ENCODE data around the gene TYSND1. TPM values are rescaled to one million over a fixed set of nuclear protein-coding genes. Genes with fewer than 3 reads are reported as not detected.

The TYSND1 gene
- polyA plus RNA-seq, 3 donors = 8.6 to 11.2 (median 11.2) TPM

DNA sequence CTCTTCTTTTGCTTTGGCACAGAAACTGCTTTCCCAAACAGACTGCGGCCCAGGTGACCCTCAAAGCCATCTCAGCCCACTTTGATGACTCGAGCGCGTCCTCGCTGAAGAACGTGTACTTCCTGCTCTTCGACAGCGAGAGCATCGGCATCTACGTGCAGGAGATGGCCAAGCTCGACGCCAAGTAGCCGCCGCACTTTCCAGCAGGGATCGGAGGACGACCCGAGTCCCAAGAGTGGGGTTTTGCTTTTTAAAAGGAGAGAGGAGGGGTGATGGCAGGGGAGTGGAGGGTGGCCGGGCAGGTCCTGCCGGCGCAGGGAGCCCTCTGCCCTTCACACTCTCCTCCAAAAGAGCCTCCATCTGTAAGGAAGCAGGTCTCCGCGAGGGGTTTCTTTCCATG, 35.0 kb downstream of the TYSND1 start:
- H3K9me3 ChIP-seq (replicated peaks in 1 of 2; ENCODE audit: control insufficient read depth in 1 of 2, insufficient read depth in 1 of 2, low read length in 2 of 2) = no peaks in the 10 kb centered on the region
- peaks cover 0 to 3% (median 0%) of the 10 kb centered on the region in 7 donors for H3K9me3 Mint-ChIP-seq
- H3K4me1 ChIP-seq (ENCODE audit: control insufficient read depth in 1 of 2, insufficient read depth in 2 of 2, low read length in 2 of 2) = peaks cover 0 to 6% of the 10 kb centered on the region in 2 donors
- H2AFZ ChIP-seq (ENCODE audit: insufficient read depth, low read depth, low read length, poor library complexity, severe bottlenecking) = no peak overlapping the region
- H3K9ac ChIP-seq (ENCODE audit: insufficient read depth, low read length, poor library complexity, severe bottlenecking) = no peak overlapping the region
- H3K4me3 Mint-ChIP-seq = no peak overlapping the region
- H4K20me1 ChIP-seq (ENCODE audit: insufficient read depth, low read length) = no peaks in the 10 kb centered on the region
- no peaks in the 10 kb centered on the region for H3K27me3 ChIP-seq (ENCODE audit: control insufficient read depth in 2 of 2, insufficient read depth in 2 of 2, low read length in 2 of 2)
- no peaks in the 10 kb centered on the region for H3K36me3 ChIP-seq (replicated peaks in 1 of 2; ENCODE audit: control insufficient read depth in 1 of 2, insufficient read depth in 2 of 2, low read length in 2 of 2)
- peaks cover 14% of the 10 kb centered on the region for H3K4me1 Mint-ChIP-seq
- no peak overlapping the region for H3K4me2 ChIP-seq (replicated peaks; ENCODE audit: extremely low read depth, low read length, poor library complexity, severe bottlenecking)
- H3K36me3 Mint-ChIP-seq = peaks cover 7 to 30% of the 10 kb centered on the region in 2 donors
- H3K27ac ChIP-seq (ENCODE audit: low read depth in 1 of 2, low read length in 2 of 2) = peak overlapping the region in 1 of 2 donors; percentile 31
- no peak for DNase-seq
- no peaks in the 10 kb centered on the region for H3K79me2 ChIP-seq (ENCODE audit: insufficient read depth, low read length)
- peaks cover 0 to 1% (median 1%) of the 10 kb centered on the region in 3 donors for H3K27me3 Mint-ChIP-seq (ENCODE audit: low read depth in 3 of 3)
- intact Hi-C loops (cut with micrococcal nuclease) = no loop called here
- peak overlapping the region in 1 of 7 donors; percentile 60 for H3K27ac Mint-ChIP-seq
- no peak overlapping the region for H3K4me3 ChIP-seq (replicated peaks in 1 of 3; ENCODE audit: low read depth in 2 of 3, low read length in 3 of 3)
- TF ChIP-seq, protein P1, sequence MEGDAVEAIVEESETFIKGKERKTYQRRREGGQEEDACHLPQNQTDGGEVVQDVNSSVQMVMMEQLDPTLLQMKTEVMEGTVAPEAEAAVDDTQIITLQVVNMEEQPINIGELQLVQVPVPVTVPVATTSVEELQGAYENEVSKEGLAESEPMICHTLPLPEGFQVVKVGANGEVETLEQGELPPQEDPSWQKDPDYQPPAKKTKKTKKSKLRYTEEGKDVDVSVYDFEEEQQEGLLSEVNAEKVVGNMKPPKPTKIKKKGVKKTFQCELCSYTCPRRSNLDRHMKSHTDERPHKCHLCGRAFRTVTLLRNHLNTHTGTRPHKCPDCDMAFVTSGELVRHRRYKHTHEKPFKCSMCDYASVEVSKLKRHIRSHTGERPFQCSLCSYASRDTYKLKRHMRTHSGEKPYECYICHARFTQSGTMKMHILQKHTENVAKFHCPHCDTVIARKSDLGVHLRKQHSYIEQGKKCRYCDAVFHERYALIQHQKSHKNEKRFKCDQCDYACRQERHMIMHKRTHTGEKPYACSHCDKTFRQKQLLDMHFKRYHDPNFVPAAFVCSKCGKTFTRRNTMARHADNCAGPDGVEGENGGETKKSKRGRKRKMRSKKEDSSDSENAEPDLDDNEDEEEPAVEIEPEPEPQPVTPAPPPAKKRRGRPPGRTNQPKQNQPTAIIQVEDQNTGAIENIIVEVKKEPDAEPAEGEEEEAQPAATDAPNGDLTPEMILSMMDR (IDR thresholded peaks at IDR 0.05) = no peak
- over 99% methylated on average over 16 of the region's 22 CpGs for WGBS (ENCODE audit: insufficient coverage)

DNA sequence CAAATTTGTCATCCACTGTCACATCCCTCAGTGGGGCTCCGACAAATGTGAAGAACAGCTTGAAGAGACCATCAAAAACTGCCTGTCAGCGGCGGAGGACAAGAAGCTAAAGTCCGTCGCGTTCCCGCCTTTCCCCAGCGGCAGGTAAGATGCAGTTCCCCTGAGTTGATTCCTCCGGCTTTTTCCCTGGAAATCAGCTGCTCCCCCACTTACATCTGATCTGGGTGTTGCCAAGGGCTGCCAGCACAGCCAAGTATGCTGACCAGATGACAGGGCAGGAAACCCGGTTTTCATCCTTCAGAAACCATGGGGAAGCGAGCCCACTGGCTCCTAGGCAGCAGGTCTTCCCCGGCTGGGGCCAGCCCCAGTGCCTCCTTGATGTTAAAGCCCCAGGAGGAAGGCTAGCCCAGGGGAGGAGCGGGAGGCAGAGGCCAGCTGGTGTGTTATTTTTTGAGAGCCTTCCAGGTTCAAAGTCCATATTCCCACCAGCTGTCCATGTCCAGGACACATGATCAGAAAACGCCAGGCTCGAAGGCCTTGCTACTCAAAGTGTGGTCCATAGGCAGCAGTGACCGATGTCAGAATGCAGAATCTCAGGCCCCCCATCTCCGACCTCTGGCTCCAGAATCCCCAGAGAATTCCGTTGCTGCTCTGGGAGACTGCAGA, 37.3 kb downstream of the TYSND1 start:
- Histone ChIP-seq H3K27ac (ENCODE audit: low read depth in 1 of 2, low read length in 2 of 2) (no peak overlapping the region), H3K9ac (ENCODE audit: insufficient read depth, low read length, poor library complexity, severe bottlenecking) (no peak overlapping the region), H3K4me3 (replicated peaks in 1 of 3; ENCODE audit: low read depth in 2 of 3, low read length in 3 of 3) (no peak overlapping the region), H3K27me3 (ENCODE audit: control insufficient read depth in 2 of 2, insufficient read depth in 2 of 2, low read length in 2 of 2) (no peaks in the 10 kb centered on the region), H3K79me2 (ENCODE audit: insufficient read depth, low read length) (no peaks in the 10 kb centered on the region), H3K9me3 (replicated peaks in 1 of 2; ENCODE audit: control insufficient read depth in 1 of 2, insufficient read depth in 1 of 2, low read length in 2 of 2) (no peaks in the 10 kb centered on the region), H4K20me1 (ENCODE audit: insufficient read depth, low read length) (no peaks in the 10 kb centered on the region), H3K4me2 (replicated peaks; ENCODE audit: extremely low read depth, low read length, poor library complexity, severe bottlenecking) (no peak overlapping the region), H2AFZ (ENCODE audit: insufficient read depth, low read depth, low read length, poor library complexity, severe bottlenecking) (no peak overlapping the region), H3K36me3 (replicated peaks in 1 of 2; ENCODE audit: control insufficient read depth in 1 of 2, insufficient read depth in 2 of 2, low read length in 2 of 2) (no peaks in the 10 kb centered on the region), H3K4me1 (ENCODE audit: control insufficient read depth in 1 of 2, insufficient read depth in 2 of 2, low read length in 2 of 2) (peaks cover 0 to 6% of the 10 kb centered on the region in 2 donors)
- no peak for DNase-seq
- TF ChIP-seq, protein P1 (IDR thresholded peaks at IDR 0.05) = no peak
- Mint-ChIP-seq H3K4me3 (no peak overlapping the region), H3K9me3 (peaks cover 0 to 3% (median 0%) of the 10 kb centered on the region in 7 donors), H3K36me3 (peaks cover 5 to 24% of the 10 kb centered on the region in 2 donors), H3K27ac (no peak overlapping the region), H3K4me1 (peaks cover 14% of the 10 kb centered on the region), H3K27me3 (ENCODE audit: low read depth in 3 of 3) (peaks cover 0 to 4% (median 1%) of the 10 kb centered on the region in 3 donors)
- WGBS (ENCODE audit: insufficient coverage) = 98% methylated on average over 16 of the region's 18 CpGs
- intact Hi-C loops (cut with micrococcal nuclease) = no loop called here
